ENCODE data around the gene ZNF784. TPM values are rescaled to one million over a fixed set of nuclear protein-coding genes. Genes with fewer than 3 reads are reported as not detected.

ZNF784 gene
- total RNA-seq, 4 donors from 2014 or later, result 1.3 to 6.0 (median 2.3) TPM

DNA sequence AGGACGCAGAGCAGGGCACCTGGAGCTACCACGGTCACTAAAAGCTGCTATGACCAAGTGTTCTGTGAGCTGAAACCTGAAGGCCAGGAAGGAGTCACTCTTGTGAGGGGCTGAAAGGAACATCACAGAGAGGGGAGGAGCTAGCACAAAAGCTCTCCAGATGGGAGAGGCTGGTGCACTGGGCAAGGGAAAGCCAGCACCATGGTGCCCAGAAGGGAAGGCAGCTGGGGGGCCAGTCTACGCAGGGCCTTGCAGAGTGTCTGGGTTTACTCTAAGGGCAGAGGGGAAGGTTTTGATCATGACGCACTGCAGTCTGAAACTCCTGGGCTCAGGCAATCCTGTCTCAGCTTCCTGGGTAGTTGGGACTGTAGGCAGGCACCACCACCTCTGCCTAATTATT, 12.4 kb upstream of the ZNF784 start:
- no peak for TF ChIP-seq CTCF (IDR thresholded peaks at IDR 0.05; ENCODE audit: low read depth)

DNA sequence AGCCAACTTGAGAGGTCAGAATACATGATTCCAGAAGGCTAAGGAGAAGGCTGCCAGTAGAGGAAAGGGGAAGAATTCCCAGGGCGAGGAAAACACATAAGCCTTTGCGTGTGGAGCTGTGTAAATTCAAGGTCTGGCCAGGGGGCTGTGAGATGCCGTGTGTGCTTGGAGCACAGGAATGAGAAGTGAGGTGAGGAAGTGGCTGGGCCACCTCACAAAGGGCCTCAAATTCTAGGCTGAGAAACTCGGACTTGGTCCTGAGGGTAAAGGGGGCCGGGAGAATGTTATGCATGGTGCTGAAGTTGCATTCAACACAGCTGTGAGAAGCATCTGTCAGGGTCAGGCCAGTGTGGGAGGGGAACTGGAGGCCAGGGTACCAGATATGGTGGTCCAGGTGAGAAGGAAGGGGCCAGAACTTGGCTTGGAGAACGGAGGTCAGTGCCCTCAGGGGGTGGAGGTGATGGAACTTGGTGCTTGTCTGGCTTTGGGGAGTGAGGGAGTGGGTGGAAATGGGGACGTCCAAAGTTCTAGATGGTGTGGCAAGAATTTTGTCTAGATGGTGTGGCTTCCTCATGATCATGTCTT, 11.6 kb upstream of the ZNF784 start:
- TF ChIP-seq CTCF (IDR thresholded peaks at IDR 0.05; ENCODE audit: low read depth), result no peak

DNA sequence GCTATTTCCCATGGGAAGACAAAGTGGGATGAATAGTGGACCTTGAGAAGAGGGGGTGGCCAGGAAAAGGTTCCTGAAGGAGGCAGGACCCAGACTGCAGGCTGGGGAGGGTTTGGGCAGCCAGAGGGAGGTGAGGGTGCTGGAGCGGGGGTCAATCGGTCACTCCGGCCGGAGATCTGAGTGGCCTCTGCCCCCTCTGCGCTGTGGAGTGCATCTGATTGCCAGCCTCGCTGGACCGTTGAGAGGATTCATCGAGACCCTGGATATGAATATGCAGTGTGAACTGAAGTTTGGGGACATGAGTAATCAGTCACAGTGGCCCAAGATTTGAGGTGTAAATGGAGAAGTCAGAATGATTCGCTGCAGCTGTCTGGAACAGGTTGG, 11.0 kb upstream of the ZNF784 start:
- no peak for TF ChIP-seq CTCF (IDR thresholded peaks at IDR 0.05; ENCODE audit: low read depth)

DNA sequence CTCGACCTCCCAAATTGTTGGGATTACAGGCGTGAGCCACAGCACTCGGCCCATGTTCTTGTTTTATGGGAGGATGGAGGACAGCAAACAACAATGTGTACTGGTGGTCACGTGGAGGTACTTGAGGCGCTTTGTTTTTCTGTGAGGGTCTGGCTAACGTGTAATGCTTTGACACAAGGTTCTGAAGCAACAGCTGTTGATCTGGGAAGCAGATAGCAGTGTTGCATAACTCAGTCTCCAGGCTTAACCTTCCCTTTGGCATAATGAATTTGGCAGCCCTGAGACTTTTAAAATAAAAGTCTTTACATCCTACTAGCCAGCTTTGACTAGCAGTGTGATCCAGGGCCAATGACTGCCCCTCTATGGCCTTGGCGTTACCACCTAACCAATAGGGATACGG, 9.5 kb upstream of the ZNF784 start:
- TF ChIP-seq CTCF (IDR thresholded peaks at IDR 0.05; ENCODE audit: low read depth), result no peak

DNA sequence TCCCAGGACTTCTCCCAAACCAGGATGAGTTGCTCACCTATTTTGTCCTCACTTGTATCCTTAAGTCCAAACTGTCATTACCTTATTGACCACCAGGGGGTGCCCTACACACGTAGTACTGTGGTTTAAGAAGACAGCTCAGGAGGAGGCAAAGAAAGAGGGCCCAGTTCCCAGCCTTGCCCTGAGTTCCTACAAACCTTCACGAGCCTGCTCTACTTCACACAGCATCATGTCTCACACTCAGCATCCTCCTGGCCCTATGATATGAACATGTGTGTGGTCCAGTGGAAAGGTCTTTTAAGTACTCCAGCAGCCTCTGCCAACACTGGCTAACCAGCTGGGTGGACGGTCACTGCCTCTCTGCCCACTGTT, 8.1 kb upstream of the ZNF784 start:
- no peak for TF ChIP-seq CTCF (IDR thresholded peaks at IDR 0.05; ENCODE audit: low read depth)

- no peak for TF ChIP-seq CTCF (IDR thresholded peaks at IDR 0.05; ENCODE audit: low read depth)
Observed at GRCh38 chr19:55626350-55626749, 2.0 kb upstream of the ZNF784 start.

DNA sequence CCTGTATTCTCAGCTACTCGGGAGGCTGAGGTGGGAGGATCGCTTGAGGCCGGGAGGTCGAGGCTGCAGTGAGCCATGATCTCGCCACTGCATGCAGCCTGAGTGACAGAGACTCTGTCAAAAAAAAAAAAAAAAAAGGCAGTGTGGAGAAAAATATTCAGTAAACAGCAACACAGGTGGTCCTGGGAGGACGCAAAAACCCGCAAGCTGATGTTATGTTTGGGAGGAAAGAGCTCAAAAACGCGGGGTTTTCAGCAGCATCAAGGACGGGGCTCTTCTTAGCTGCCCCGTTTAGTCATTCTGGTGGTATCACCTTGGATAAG, 599 bp upstream of the ZNF784 start:
- TF ChIP-seq CTCF (IDR thresholded peaks at IDR 0.05; ENCODE audit: low read depth), result no peak

Measured in subcutaneous adipose tissue (tissue), 4 donors.